Mesenchymal stem cell (in vitro differentiated cells and primary cell): ENCODE measurements around the gene FAM234B. TPM values are rescaled to one million over a fixed set of nuclear protein-coding genes. Genes with fewer than 3 reads are reported as not detected.

ENCODE experiments used
- DNase-seq: peaks from one replicate; pipeline ENCODE4 v3.0.0-alpha.2; 2013
- H2AFZ ChIP-seq: one replicate; pipeline ENCODE4 v1.6.1; 2013; ENCODE audit warnings: low read depth, mild to moderate bottlenecking, control low read depth, inconsistent platforms, low read length, moderate library complexity
- H2AK5ac ChIP-seq: 2 replicates; pipeline ENCODE4 v1.6.1; 2013; ENCODE audit warnings: low read length, moderate library complexity, mild to moderate bottlenecking, inconsistent platforms; ENCODE audit not compliant: severe bottlenecking
- H2BK120ac ChIP-seq: one replicate; pipeline ENCODE4 v1.6.1; 2013; ENCODE audit warnings: low read depth, mild to moderate bottlenecking, inconsistent platforms, low read length, moderate library complexity
- H2BK12ac ChIP-seq, 2 experiments: one replicate each; pipeline ENCODE4 v1.6.1; 2013; ENCODE audit warnings: inconsistent platforms in 2 of 2, low read length in 2 of 2, mild to moderate bottlenecking in 2 of 2, moderate library complexity in 2 of 2, control low read depth in 1 of 2
- H2BK15ac ChIP-seq: one replicate; pipeline ENCODE4 v1.6.1; 2013; ENCODE audit warnings: mild to moderate bottlenecking, low read depth, inconsistent platforms; ENCODE audit not compliant: poor library complexity, severe bottlenecking
- H2BK5ac ChIP-seq: 2 replicates; pipeline ENCODE4 v1.6.1; 2013; ENCODE audit warnings: low read depth, mild to moderate bottlenecking, low read length, control low read depth, inconsistent platforms; ENCODE audit not compliant: poor library complexity, severe bottlenecking
- H3K14ac ChIP-seq, 2 experiments: one replicate each; pipeline ENCODE4 v1.6.1; 2013; ENCODE audit warnings: inconsistent platforms in 2 of 2, low read length in 2 of 2, control low read depth in 1 of 2, mild to moderate bottlenecking in 1 of 2, moderate library complexity in 1 of 2
- H3K18ac ChIP-seq, 2 experiments: one replicate each; pipeline ENCODE4 v1.6.1; 2013; ENCODE audit warnings: inconsistent platforms in 2 of 2, low read length in 2 of 2, control low read depth in 1 of 2, low read depth in 1 of 2, mild to moderate bottlenecking in 1 of 2
- H3K23ac ChIP-seq, 2 experiments: one replicate each; pipeline ENCODE4 v1.6.1; 2013; ENCODE audit warnings: inconsistent platforms in 2 of 2, low read length in 2 of 2, mild to moderate bottlenecking in 2 of 2, moderate library complexity in 2 of 2, control low read depth in 1 of 2
- H3K27ac ChIP-seq: 2 replicates; pipeline ENCODE4 v1.5.1; 2013; ENCODE audit warnings: mild to moderate bottlenecking, moderate library complexity, low read length, control low read depth, inconsistent platforms; ENCODE audit not compliant: poor library complexity, severe bottlenecking
- H3K27me3 ChIP-seq, 2 experiments: 2 replicates each; pipeline versions ENCODE4 v1.6.1 to v1.7.0; 2013; ENCODE audit warnings: low read length in 2 of 2, mild to moderate bottlenecking in 2 of 2, moderate library complexity in 2 of 2, control low read depth in 1 of 2, inconsistent platforms in 1 of 2; ENCODE audit not compliant: control insufficient read depth in 1 of 2, insufficient read depth in 1 of 2
- H3K36me3 ChIP-seq, 2 experiments: 2 replicates each; pipeline versions ENCODE4 v1.6.1 to v1.7.0; 2013; ENCODE audit warnings: low read length in 2 of 2, control low read depth in 1 of 2, inconsistent platforms in 1 of 2, low read depth in 1 of 2, mild to moderate bottlenecking in 1 of 2; ENCODE audit not compliant: insufficient read depth in 2 of 2, control insufficient read depth in 1 of 2
- H3K4ac ChIP-seq, 2 experiments: one replicate each; pipeline ENCODE4 v1.6.1; 2013; ENCODE audit warnings: inconsistent platforms in 2 of 2, low read length in 2 of 2, mild to moderate bottlenecking in 2 of 2, moderate library complexity in 2 of 2, control low read depth in 1 of 2, low read depth in 1 of 2
- H3K4me1 ChIP-seq: 2 replicates; pipeline ENCODE4 v1.6.1; 2013; ENCODE audit warnings: low read depth, low read length, control low read depth; ENCODE audit not compliant: control insufficient read depth, insufficient read depth
- H3K4me2 ChIP-seq: 2 replicates; pipeline ENCODE4 v1.6.1; 2013; ENCODE audit warnings: low read length, mild to moderate bottlenecking, inconsistent platforms; ENCODE audit not compliant: poor library complexity, severe bottlenecking
- H3K4me3 ChIP-seq, 2 experiments: 2 replicates each; pipeline versions ENCODE4 v1.5.1 to v1.7.0; 2013; ENCODE audit warnings: low read length in 2 of 2, mild to moderate bottlenecking in 2 of 2, control low read depth in 1 of 2, low read depth in 1 of 2; ENCODE audit not compliant: insufficient read depth in 1 of 2
- H3K79me1 ChIP-seq: replicated peaks from 2 replicates; pipeline ENCODE4 v1.6.1; 2013; ENCODE audit warnings: mild to moderate bottlenecking, control low read depth, low read length, inconsistent platforms; ENCODE audit not compliant: poor library complexity, severe bottlenecking
- H3K9ac ChIP-seq: 2 replicates; pipeline ENCODE4 v1.7.0; 2013; ENCODE audit warnings: mild to moderate bottlenecking, low read length, moderate library complexity
- H3K9me3 ChIP-seq: 2 replicates; pipeline ENCODE4 v1.7.0; 2013; ENCODE audit warnings: mild to moderate bottlenecking, low read length; ENCODE audit not compliant: control insufficient read depth
- H4K8ac ChIP-seq: one replicate; pipeline ENCODE4 v1.6.1; 2013; ENCODE audit warnings: inconsistent platforms, mild to moderate bottlenecking, low read length, moderate library complexity
- H4K91ac ChIP-seq: one replicate; pipeline ENCODE4 v1.6.1; 2013; ENCODE audit warnings: mild to moderate bottlenecking, low read length, inconsistent platforms
- WGBS: methylation state at CpG from one replicate; pipeline ENCODE4 v1.1.7; 2013; ENCODE audit warnings: mixed read lengths; 5-methylcytosine and 5-hydroxymethylcytosine counted together
- polyA plus RNA-seq, 2 experiments: library from polyadenylated mRNA; stranded (reverse); fragments of 200-250 nt; gene quantifications; one replicate each; pipeline ENCODE4 v1.2.3, GENCODE V29; 2013

Gene FAM234B
- polyA plus RNA-seq (2013, experiment 1 of 2), result 2.3 TPM
- 2.5 TPM for polyA plus RNA-seq (2013, experiment 2 of 2)

GRCh38 chr12:13044002-13044905, at the start of gene FAM234B:
TSS of gene FAM234B (plus strand) at chr12:13044381. CDS start at chr12:13044404, 23 bp downstream.
- 5% methylated on average over 67 of the region's 74 CpGs for WGBS
- H3K4me2 ChIP-seq, result peak within 1 kb of the TSS; percentile 89
- H3K4me1 ChIP-seq, result peaks cover 2% of the 10 kb centered on the region

GRCh38 chr12:12995088-12995487, 49.1 kb upstream of the FAM234B start:
- no peaks in the 10 kb centered on the region for H3K9me3 ChIP-seq

More at GRCh38 chr12:13044002-13044905, at the start of gene FAM234B:
- peaks cover 13% of the 10 kb centered on the region for H3K79me1 ChIP-seq
- H3K9ac ChIP-seq, result peak within 1 kb of the TSS; percentile 86
- peak within 1 kb of the TSS in 1 of 2 experiments; percentile 61 for H3K14ac ChIP-seq
- no peak within 1 kb of the TSS for H2BK12ac ChIP-seq
- no peak within 1 kb of the TSS for H3K23ac ChIP-seq
- no peaks in the 10 kb centered on the region for H3K9me3 ChIP-seq
- H2AFZ ChIP-seq, result peak within 1 kb of the TSS; percentile 99
- H3K4me3 ChIP-seq, result peak within 1 kb of the TSS; percentile 81 to 98
- H3K18ac ChIP-seq, result peak within 1 kb of the TSS; percentile 61 to 71
- no peak within 1 kb of the TSS for H3K27ac ChIP-seq
- peak within 1 kb of the TSS; percentile 89 for H4K8ac ChIP-seq
- H2BK120ac ChIP-seq, result no peak within 1 kb of the TSS
- H3K27me3 ChIP-seq, result no peaks in the 10 kb centered on the region
- H3K36me3 ChIP-seq, result no peaks in the 10 kb centered on the region
- peak within 1 kb of the TSS; percentile 78 for H4K91ac ChIP-seq
- H2BK5ac ChIP-seq, result no peak within 1 kb of the TSS
- peak; percentile 62 for DNase-seq
- H2BK15ac ChIP-seq, result peak within 1 kb of the TSS; percentile 77
- no peak within 1 kb of the TSS for H3K4ac ChIP-seq
- no peak within 1 kb of the TSS for H2AK5ac ChIP-seq

GRCh38 chr12:12996209-12996608, 48.0 kb upstream of the FAM234B start:
- no peak overlapping the region for H3K23ac ChIP-seq
- no peak overlapping the region for H3K27ac ChIP-seq
- no peak overlapping the region for H3K4ac ChIP-seq
- no peak overlapping the region for H4K8ac ChIP-seq
- no peak overlapping the region for H4K91ac ChIP-seq
- no peak overlapping the region for H3K18ac ChIP-seq
- no peak for DNase-seq
- peaks cover 14% of the 10 kb centered on the region for H3K4me1 ChIP-seq
- H2AFZ ChIP-seq, result no peak overlapping the region
- H3K79me1 ChIP-seq, result peaks cover 34% of the 10 kb centered on the region
- no peak overlapping the region for H2AK5ac ChIP-seq
- H3K9me3 ChIP-seq, result no peaks in the 10 kb centered on the region
- H2BK5ac ChIP-seq, result no peak overlapping the region
- peak overlapping the region; percentile 26 for H2BK15ac ChIP-seq
- WGBS, result 100% methylated on average over 2 of the region's 3 CpGs
- H3K27me3 ChIP-seq, result no peaks in the 10 kb centered on the region
- no peak overlapping the region for H3K9ac ChIP-seq
- no peak overlapping the region for H3K4me2 ChIP-seq
- H3K14ac ChIP-seq, result no peak overlapping the region
- H3K4me3 ChIP-seq, result peak overlapping the region in 1 of 2 experiments; percentile 98
- no peak overlapping the region for H2BK120ac ChIP-seq
- H3K36me3 ChIP-seq, result peaks cover 0 to 8% of the 10 kb centered on the region in 2 experiments
- H2BK12ac ChIP-seq, result no peak overlapping the region

More at GRCh38 chr12:12995088-12995487, 49.1 kb upstream of the FAM234B start:
- Histone ChIP-seq H3K27me3 (no peaks in the 10 kb centered on the region), H3K23ac (no peak overlapping the region), H2BK5ac (no peak overlapping the region), H2BK15ac (no peak overlapping the region), H4K8ac (no peak overlapping the region), H3K14ac (no peak overlapping the region), H3K79me1 (peaks cover 36% of the 10 kb centered on the region), H2BK12ac (no peak overlapping the region), H2AFZ (no peak overlapping the region), H3K4me1 (peaks cover 14% of the 10 kb centered on the region), H3K27ac (no peak overlapping the region), H3K4ac (peak overlapping the region in 1 of 2 experiments; percentile 60), H3K4me2 (no peak overlapping the region), H3K18ac (no peak overlapping the region), H4K91ac (no peak overlapping the region), H3K4me3 (no peak overlapping the region), H2AK5ac (no peak overlapping the region), H3K9ac (no peak overlapping the region), H3K36me3 (peaks cover 0 to 8% of the 10 kb centered on the region in 2 experiments), H2BK120ac (no peak overlapping the region)
- WGBS, result no CpG with 5 or more reads among the region's 3 CpGs
- no peak for DNase-seq

GRCh38 chr12:12997156-12997555, 47.0 kb upstream of the FAM234B start:
- no peak overlapping the region for H2BK15ac ChIP-seq
- no peak overlapping the region for H2AFZ ChIP-seq
- WGBS, result 63% methylated on average over 1 of the region's 3 CpGs
- no peak overlapping the region for H2AK5ac ChIP-seq
- no peak overlapping the region for H3K14ac ChIP-seq
- peaks cover 17% of the 10 kb centered on the region for H3K4me1 ChIP-seq
- no peak for DNase-seq
- no peak overlapping the region for H3K4me2 ChIP-seq
- peak overlapping the region in 1 of 2 experiments; percentile 56 for H2BK12ac ChIP-seq
- peak overlapping the region; percentile 43 for H4K8ac ChIP-seq
- H3K23ac ChIP-seq, result no peak overlapping the region
- no peaks in the 10 kb centered on the region for H3K9me3 ChIP-seq
- no peak overlapping the region for H3K27ac ChIP-seq
- H2BK5ac ChIP-seq, result no peak overlapping the region
- peak overlapping the region in 1 of 2 experiments; percentile 98 for H3K4me3 ChIP-seq
- H3K79me1 ChIP-seq, result peaks cover 39% of the 10 kb centered on the region
- no peak overlapping the region for H3K18ac ChIP-seq
- H3K9ac ChIP-seq, result peak overlapping the region; percentile 94
- no peaks in the 10 kb centered on the region for H3K27me3 ChIP-seq
- no peak overlapping the region for H4K91ac ChIP-seq
- H2BK120ac ChIP-seq, result peak overlapping the region; percentile 54
- H3K4ac ChIP-seq, result no peak overlapping the region
- peaks cover 0 to 8% of the 10 kb centered on the region in 2 experiments for H3K36me3 ChIP-seq
